ENCODE data around the gene PSMG4. TPM values are rescaled to one million over a fixed set of nuclear protein-coding genes. Genes with fewer than 3 reads are reported as not detected.

PSMG4 gene
- total RNA-seq, 3 donors from 2014 or later = 26.0 to 31.6 (median 27.8) TPM

GRCh38 chr6:3316331-3316730 is 57.6 kb downstream of the PSMG4 start:
- Mint-ChIP-seq H3K36me3 (ENCODE audit: insufficient read depth) (no peaks in the 10 kb centered on the region), H3K4me1 (ENCODE audit: low read depth) (peaks cover 22% of the 10 kb centered on the region), H3K4me3 (no peak overlapping the region), H3K27me3 (ENCODE audit: low read depth) (peaks cover 2% of the 10 kb centered on the region), H3K9me3 (no peaks in the 10 kb centered on the region)
- no peak for ATAC-seq
- DNase-seq = no peak

GRCh38 chr6:3316818-3317217 is 58.1 kb downstream of the PSMG4 start:
- Mint-ChIP-seq H3K9me3 (no peaks in the 10 kb centered on the region), H3K4me3 (no peak overlapping the region), H3K27me3 (ENCODE audit: low read depth) (peaks cover 4% of the 10 kb centered on the region), H3K36me3 (ENCODE audit: insufficient read depth) (peaks cover 3% of the 10 kb centered on the region), H3K4me1 (ENCODE audit: low read depth) (peaks cover 22% of the 10 kb centered on the region)
- ATAC-seq = no peak
- no peak for DNase-seq

Other genes with a start within 250 kb of the PSMG4 start
- 10 to 100 TPM; 16.5 to 17.4 (median 16.6) TPM for gene RIPK1, start 190.5 kb upstream of the PSMG4 start, total RNA-seq
- 1 to 10 TPM; 3.5 to 6.1 (median 4.5) TPM for gene BPHL, start 140.2 kb upstream of the PSMG4 start, total RNA-seq
- gene TUBB2A, start 101.4 kb upstream of the PSMG4 start, total RNA-seq = 1 to 10 TPM; 5.4 to 7.7 (median 7.1) TPM
- under 1 TPM; 0.42 to 0.73 (median 0.61) TPM for gene TUBB2B, start 31.3 kb upstream of the PSMG4 start, total RNA-seq
- gene SLC22A23, start 198.1 kb downstream of the PSMG4 start, total RNA-seq = 1 to 10 TPM in 1 of 3 donors, under 1 TPM in 2; 0.50 to 1.2 (median 0.54) TPM

Data from activated T-cell treated with anti-CD3 and anti-CD28 coated beads, Interleukin-2, amount 50 U/mL, for 4 hours (primary cell).